ENCODE measurements around the gene LENG9. TPM values are rescaled to one million over a fixed set of nuclear protein-coding genes. Genes with fewer than 3 reads are reported as not detected.

LENG9 gene
- total RNA-seq, 1 donor: 5.2 TPM

DNA sequence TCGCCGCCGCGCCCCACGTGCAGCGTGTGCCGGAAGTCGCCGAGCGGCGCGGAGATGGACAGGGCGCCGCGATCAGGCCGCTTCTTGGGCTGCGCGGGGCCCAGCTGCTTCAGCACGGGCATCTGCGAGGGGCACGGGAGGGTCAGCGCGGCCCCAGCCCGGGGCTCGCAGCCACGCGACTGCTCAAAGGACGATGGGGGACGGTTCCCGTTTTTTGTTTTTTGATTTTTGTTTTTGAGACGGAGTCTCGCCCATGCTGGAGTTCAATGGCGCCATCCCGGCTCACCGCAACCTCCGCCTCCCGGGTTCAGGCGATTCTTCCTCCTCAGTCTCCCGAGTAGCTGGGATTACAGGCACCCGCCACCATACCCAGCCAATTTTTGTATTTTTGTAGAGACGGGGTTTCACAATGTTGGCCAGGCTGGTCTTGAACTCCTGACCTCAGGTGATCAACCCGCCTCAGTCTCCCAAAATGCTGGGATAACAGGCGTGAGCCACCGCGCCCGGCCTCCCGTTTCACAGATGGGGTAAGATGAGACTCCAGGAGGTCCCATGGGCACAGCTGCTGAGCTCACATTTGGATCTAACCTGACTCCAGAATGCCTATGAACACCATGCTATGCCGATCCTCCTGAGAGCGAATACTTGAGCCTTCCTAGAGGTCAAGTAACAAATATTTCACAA, 2.0 kb upstream of the LENG9 start:
- no peak overlapping the region for H3K4me3 ChIP-seq (ENCODE audit: low read depth, low read length)
- TF ChIP-seq, protein P1, sequence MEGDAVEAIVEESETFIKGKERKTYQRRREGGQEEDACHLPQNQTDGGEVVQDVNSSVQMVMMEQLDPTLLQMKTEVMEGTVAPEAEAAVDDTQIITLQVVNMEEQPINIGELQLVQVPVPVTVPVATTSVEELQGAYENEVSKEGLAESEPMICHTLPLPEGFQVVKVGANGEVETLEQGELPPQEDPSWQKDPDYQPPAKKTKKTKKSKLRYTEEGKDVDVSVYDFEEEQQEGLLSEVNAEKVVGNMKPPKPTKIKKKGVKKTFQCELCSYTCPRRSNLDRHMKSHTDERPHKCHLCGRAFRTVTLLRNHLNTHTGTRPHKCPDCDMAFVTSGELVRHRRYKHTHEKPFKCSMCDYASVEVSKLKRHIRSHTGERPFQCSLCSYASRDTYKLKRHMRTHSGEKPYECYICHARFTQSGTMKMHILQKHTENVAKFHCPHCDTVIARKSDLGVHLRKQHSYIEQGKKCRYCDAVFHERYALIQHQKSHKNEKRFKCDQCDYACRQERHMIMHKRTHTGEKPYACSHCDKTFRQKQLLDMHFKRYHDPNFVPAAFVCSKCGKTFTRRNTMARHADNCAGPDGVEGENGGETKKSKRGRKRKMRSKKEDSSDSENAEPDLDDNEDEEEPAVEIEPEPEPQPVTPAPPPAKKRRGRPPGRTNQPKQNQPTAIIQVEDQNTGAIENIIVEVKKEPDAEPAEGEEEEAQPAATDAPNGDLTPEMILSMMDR (IDR thresholded peaks at IDR 0.05; ENCODE audit: insufficient read depth, low read depth, low read length): no peak
- DNase-seq (ENCODE audit: low read depth): no peak

DNA sequence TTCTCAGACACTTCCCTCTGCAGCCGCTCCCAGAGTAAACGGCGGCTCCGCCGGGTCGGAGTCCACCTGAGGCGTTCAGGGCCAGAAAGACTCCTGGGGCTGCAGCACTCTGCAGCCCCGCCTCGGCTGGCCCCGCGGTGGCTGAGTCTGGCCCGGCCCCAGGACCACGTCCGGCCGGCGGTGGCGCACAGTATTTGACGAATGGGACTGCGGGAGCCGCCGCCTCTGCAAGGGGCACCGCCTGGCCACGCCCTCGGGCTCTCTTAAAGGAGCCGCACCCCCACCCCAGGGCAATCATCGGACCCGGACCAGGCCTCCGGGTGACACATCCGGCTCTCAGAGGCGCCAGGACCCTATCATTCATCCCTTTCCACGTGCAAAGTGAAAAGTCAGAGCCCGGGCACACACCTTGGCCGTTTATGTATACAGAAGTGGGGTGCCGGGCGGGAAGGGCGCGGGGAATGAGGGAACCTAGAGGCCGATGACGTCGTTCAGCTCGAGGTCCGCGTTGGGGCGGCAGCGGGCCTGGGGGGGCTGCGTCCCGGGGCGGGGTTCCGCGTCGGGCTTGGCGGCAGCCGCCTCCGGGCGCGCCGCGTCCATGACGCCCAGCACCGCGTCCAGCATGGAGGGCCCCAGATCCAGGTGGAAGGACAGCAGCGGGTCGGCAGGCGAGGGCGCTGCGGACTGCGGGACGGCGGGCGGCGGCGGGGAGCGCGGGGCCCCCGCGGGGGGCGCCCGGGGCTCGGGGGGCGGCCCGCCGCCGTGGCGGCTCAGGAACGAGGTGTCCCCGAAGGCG, 1.2 kb upstream of the LENG9 start:
- peak; percentile 82 for DNase-seq (ENCODE audit: low read depth)
- TF ChIP-seq, protein P1 (IDR thresholded peaks at IDR 0.05; ENCODE audit: insufficient read depth, low read depth, low read length): no peak
- peak overlapping the region; percentile 69 for H3K4me3 ChIP-seq (ENCODE audit: low read depth, low read length)

DNA sequence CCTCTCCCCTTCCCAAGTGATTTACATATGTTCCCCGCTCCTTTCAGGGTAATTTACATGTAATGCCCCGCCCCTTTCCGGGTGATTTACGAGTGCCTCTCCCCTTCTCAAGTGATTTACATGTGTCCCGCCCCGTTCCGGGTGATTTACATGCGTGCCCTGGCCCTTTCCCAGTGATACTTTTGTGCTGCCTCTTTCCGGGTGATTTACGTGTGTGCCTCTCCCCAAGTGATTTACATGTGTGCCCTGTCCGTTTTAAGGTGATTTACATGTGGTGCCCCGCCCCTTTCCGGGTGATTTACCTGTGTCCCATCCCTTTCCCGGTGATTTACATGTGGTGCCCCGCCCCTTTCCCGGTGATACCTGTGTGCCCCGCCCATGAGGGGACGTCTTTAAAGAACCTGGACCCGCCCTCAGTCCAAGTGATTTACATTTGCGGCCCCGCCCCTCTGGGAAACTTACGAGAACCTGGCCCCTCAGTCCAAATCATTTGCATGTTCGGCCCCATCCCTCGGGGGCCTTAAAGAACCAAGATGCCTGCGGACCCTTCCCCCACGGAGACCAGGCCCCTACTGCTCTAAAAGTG, 559 bp upstream of the LENG9 start:
- peak overlapping the region; percentile 69 for H3K4me3 ChIP-seq (ENCODE audit: low read depth, low read length)
- DNase-seq (ENCODE audit: low read depth): peak; percentile 79
- TF ChIP-seq, protein P1 (IDR thresholded peaks at IDR 0.05; ENCODE audit: insufficient read depth, low read depth, low read length): no peak

DNA sequence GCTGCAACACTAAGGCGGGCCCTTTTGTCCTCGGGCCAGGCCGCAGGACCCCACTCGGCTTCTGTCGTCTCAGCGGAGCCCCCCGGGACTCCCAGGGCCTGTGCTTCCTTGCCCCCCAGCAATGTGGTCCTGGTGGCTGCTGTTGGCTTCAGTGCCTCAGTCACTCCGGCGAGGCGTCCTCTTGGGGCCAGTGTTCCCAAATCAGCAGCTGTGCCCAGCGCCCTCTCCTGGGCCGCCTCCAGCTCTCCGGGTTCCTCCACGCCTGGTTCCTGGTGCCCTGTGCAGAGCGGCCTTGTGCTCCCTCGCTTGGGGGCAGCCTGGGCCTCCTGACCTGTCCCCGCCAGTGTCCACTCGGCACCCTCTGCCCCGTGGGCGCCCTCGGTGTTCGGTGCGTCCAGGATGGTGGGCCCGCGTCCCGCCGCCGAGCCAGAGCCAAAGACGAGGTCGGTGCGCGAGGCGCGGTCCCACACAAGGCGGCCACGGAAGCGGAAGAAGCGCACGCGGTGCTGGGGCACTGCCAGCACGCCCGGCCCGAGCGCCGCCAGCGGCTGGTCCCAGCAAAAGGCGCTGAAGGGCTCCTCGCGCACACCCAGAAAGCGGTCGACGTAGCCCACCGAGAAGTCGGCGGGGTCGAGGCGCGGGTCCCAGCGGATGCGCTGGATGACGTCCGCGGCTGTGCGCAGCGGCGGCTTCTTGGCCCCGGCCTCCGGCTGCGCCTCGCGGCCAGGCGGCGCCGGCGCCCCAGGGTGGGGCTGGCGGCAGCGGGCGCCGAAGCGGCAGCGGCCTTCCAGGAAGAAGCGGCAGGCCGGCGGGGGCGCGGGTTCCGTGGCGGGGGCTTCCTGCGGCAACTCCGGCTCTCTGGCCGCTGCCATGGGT, 685 bp downstream of the LENG9 start:
- DNase-seq (ENCODE audit: low read depth): peak; percentile 75
- TF ChIP-seq, protein P1 (IDR thresholded peaks at IDR 0.05; ENCODE audit: insufficient read depth, low read depth, low read length): peak; percentile 33

DNA sequence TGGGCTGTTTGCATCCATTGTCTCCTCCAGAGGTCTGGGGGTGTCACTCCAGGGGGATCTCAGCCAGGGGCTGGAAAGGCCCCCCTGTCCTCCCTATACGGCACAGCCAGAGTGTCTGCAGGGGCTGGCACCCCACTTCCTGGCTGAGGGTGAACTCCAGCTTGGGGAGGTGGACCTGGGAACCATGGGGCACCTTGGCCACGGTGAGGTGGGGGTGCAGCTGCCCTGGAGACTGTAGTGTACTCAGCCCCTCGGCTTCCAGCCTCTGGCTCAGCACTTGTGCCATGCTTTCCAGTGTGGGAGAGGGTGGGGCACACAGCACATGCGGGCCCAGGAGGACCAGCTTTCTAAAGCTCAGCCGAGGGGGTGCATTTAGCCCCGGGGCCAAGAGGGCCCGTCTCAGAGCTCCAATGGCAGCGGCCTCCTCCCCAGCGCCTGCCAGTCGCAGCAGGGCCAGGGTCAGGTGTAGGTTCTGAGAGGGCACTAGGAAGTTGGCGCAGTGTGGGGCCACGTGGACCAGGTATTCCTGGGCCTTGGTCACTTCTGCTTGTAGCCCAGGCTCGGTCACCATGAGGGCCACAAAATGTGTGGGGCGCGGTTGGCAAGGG, 1.4 kb downstream of the LENG9 start:
- no peak for DNase-seq (ENCODE audit: low read depth)
- TF ChIP-seq, protein P1 (IDR thresholded peaks at IDR 0.05; ENCODE audit: insufficient read depth, low read depth, low read length): no peak

More for the DNA sequence above, 685 bp downstream of the LENG9 start:
- H3K4me3 ChIP-seq (ENCODE audit: low read depth, low read length): peak overlapping the region; percentile 69

DNA sequence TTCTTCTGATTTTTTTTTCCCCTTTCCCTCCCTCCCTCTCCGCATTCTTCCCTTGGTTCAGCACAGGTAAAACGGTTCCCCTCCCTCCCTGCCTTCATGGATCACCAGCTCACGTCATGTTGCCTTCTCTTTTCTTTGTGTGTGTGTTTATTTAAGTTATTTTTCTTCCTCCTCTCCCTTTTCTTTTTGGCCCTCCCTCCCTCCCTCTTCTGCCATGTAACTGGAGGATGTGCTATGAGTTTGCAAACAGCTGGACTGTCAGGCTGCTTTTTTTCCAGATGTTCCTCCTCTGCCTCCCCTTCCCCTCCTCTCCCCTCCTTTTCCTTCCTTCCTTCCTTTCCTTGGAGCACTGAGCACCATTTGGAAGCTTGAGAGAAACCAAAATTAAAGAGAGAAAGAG, 2.0 kb downstream of the LENG9 start:
- no peak overlapping the region for H3K4me3 ChIP-seq (ENCODE audit: low read depth, low read length)
- DNase-seq (ENCODE audit: low read depth): peak; percentile 24
- TF ChIP-seq, protein P1 (IDR thresholded peaks at IDR 0.05; ENCODE audit: insufficient read depth, low read depth, low read length): no peak

More for the DNA sequence above, 1.4 kb downstream of the LENG9 start:
- peak overlapping the region; percentile 69 for H3K4me3 ChIP-seq (ENCODE audit: low read depth, low read length)
